Body of pancreas (tissue), 4 donors: ENCODE results near the gene DRC3. TPM values are rescaled to one million over a fixed set of nuclear protein-coding genes. Genes with fewer than 3 reads are reported as not detected.

Source experiments
- ATAC-seq: fragments of 150-250 bp; one replicate; pipeline ENCODE4 v1.9.1; 2016
- DNase-seq, 4 donors: peaks; one replicate each; pipeline ENCODE4 v3.0.0-alpha.2; 2019
- H3K27ac ChIP-seq, 4 donors: fragments of 200-600 bp; sonication (generic); 1 replicate in 3 of 4; 2 replicates in 1 of 4; pipeline versions ENCODE4 v1.5.1 to v1.6.1; 2016 to 2019; ENCODE audit warnings: mild to moderate bottlenecking in 1 of 4, mixed read lengths in 1 of 4, moderate library complexity in 1 of 4
- H3K27me3 ChIP-seq, 2 donors: fragments of 200-600 bp; sonication (generic); one replicate each; pipeline ENCODE4 v1.6.0; 2016; ENCODE audit warnings: mild to moderate bottlenecking in 1 of 2
- H3K36me3 ChIP-seq, 2 donors: fragments of 200-600 bp; sonication (generic); replicated peaks in 1 of 2; 2 replicates each; pipeline ENCODE4 v1.5.1; 2016; ENCODE audit warnings: low read depth in 2 of 2; ENCODE audit not compliant: insufficient read depth in 1 of 2
- H3K4me1 ChIP-seq: fragments of 200-600 bp; sonication (generic); one replicate; pipeline ENCODE4 v1.6.0; 2016
- H3K4me3 ChIP-seq, 2 donors: fragments of 200-600 bp; sonication (generic); 1 replicate in 1 of 2; 2 replicates in 1 of 2; pipeline ENCODE4 v1.5.1; 2016 to 2019
- H3K9me3 ChIP-seq, 3 donors: fragments of 200-600 bp; sonication (generic); 1 replicate in 2 of 3; 2 replicates in 1 of 3; pipeline ENCODE4 v1.5.1; 2016
- POLR2A ChIP-seq, 3 donors: fragments of 450-650 bp; IDR thresholded peaks; one replicate each; pipeline ENCODE4 v1.6.1; 2016; ENCODE audit warnings: antibody characterized with exemption in 3 of 3, mild to moderate bottlenecking in 2 of 3
- WGBS, 2 donors: methylation state at CpG; one replicate each; pipeline ENCODE4 v1.1.5; 2017; 5-methylcytosine and 5-hydroxymethylcytosine counted together
- intact Hi-C: fragments of 100-400 bp; cut with DNase I; formaldehyde crosslinking; loops from one replicate; pipeline ENCODE4 v1.15.1; 2023
- total RNA-seq, 2 donors: library from RNA; depleted of rRNA; stranded (reverse); fragments of >200 nt; gene quantifications; one replicate each; pipeline ENCODE4 v1.1.0, GENCODE V29; 2016
- TF ChIP-seq, protein P1 (sequence below), 7 experiments: fragments of 450-650 bp in 4 of 7; fragments of 200-600 bp in 3 of 7; sonication (generic) in 3 of 7; IDR thresholded peaks; one replicate each; pipeline ENCODE4 v1.5.1; 2016 to 2019; ENCODE audit warnings: antibody characterized with exemption in 7 of 7

The DRC3 gene
- total RNA-seq, 2 donors from 2014 or later = 2.9 to 6.9 TPM

DNA sequence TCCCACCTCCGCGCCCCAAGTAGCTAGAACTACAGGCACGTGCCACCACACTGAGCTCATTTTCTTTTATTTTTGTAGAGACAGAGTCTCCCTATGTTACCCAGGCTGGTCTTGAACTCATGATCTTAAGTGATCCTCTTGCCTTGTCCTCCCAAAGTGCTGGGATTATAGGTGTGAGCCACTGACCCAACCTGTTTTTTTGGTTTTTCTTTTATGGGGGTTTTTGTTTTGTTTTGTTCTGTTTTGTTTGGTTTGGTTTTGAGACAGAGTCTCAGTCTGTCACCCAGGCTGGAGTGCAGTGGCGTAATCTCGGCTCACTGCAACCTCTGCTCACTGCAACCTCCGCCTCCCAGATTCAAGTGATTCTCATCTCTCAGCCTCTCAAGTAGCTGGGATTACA is 82.9 kb downstream of the DRC3 start:
- intact Hi-C loops = no loop called here
- Histone ChIP-seq H3K36me3 (peaks cover 0 to 8% of the 10 kb centered on the region in 2 donors), H3K27me3 (no peaks in the 10 kb centered on the region), H3K9me3 (no peaks in the 10 kb centered on the region), H3K4me3 (no peak overlapping the region), H3K4me1 (no peaks in the 10 kb centered on the region), H3K27ac (no peak overlapping the region)
- 95 to 98% methylated on average over 6 of the region's 6 CpGs for whole genome bisulfite sequencing, 2 donors
- ATAC-seq = no peak
- TF ChIP-seq, protein P1, sequence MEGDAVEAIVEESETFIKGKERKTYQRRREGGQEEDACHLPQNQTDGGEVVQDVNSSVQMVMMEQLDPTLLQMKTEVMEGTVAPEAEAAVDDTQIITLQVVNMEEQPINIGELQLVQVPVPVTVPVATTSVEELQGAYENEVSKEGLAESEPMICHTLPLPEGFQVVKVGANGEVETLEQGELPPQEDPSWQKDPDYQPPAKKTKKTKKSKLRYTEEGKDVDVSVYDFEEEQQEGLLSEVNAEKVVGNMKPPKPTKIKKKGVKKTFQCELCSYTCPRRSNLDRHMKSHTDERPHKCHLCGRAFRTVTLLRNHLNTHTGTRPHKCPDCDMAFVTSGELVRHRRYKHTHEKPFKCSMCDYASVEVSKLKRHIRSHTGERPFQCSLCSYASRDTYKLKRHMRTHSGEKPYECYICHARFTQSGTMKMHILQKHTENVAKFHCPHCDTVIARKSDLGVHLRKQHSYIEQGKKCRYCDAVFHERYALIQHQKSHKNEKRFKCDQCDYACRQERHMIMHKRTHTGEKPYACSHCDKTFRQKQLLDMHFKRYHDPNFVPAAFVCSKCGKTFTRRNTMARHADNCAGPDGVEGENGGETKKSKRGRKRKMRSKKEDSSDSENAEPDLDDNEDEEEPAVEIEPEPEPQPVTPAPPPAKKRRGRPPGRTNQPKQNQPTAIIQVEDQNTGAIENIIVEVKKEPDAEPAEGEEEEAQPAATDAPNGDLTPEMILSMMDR (IDR thresholded peaks at IDR 0.05) = no peak
- DNase-seq = no peak

DNA sequence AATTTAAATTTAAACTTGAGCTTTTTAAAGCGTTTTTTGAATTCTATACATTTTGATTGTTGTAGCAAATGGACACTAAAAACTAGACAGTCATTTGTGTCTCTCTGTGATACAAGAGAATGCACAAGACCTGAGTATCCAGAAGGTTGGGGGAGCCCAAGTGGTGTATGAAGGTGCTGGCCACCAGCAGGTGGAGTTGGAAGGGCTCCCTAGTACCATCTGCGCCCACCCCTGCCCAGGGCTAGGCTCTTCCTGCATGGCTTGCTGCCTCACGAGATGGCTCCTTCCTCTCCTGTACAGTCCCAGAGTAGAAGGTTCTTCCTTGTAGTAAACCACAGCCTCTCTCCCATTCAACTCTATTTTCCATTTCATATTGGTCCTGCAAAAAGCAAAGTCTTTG is 83.6 kb downstream of the DRC3 start:
- no peak overlapping the region for H3K4me3 ChIP-seq
- no peaks in the 10 kb centered on the region for H3K4me1 ChIP-seq
- WGBS, 2 donors = 85% methylated on average over 3 of the region's 3 CpGs
- H3K36me3 ChIP-seq = peaks cover 0 to 9% of the 10 kb centered on the region in 2 donors
- H3K27ac ChIP-seq = no peak overlapping the region
- intact Hi-C loops = no loop called here
- TF ChIP-seq, protein P1 (IDR thresholded peaks at IDR 0.05) = no peak
- no peak for TF ChIP-seq POLR2A (IDR thresholded peaks at IDR 0.05)
- no peaks in the 10 kb centered on the region for H3K27me3 ChIP-seq
- ATAC-seq (no peak), DNase-seq (no peak)
- no peaks in the 10 kb centered on the region for H3K9me3 ChIP-seq

DNA sequence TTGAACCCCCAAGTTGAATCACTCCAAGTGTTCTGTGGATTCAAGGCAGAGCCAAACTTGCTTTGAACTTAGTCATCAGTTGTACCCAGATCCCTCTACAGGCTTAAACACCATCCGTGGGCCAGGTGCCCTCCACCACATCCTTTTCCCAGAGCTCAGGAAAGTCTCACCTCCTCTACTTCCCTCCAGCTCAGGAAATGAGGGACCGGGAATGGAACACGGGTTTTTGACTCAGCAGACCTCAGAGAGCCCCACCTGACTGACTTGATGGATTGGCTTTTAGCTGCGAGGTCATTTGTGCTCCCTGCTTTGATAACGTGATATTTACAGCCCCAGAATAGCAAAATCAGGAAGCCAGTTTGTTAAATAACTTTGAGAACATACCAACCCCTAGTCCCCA is 86.6 kb downstream of the DRC3 start:
- WGBS, 2 donors = 64 to 80% methylated on average over 5 of the region's 5 CpGs
- Histone ChIP-seq H3K4me1 (no peaks in the 10 kb centered on the region), H3K27ac (no peak overlapping the region), H3K36me3 (peaks cover 0 to 19% of the 10 kb centered on the region in 2 donors), H3K4me3 (no peak overlapping the region), H3K27me3 (no peaks in the 10 kb centered on the region), H3K9me3 (no peaks in the 10 kb centered on the region)
- ATAC-seq (no peak), DNase-seq (no peak)
- TF ChIP-seq, protein P1 (IDR thresholded peaks at IDR 0.05) = no peak
- TF ChIP-seq POLR2A (IDR thresholded peaks at IDR 0.05) = no peak
- intact Hi-C loops = no loop called here

DNA sequence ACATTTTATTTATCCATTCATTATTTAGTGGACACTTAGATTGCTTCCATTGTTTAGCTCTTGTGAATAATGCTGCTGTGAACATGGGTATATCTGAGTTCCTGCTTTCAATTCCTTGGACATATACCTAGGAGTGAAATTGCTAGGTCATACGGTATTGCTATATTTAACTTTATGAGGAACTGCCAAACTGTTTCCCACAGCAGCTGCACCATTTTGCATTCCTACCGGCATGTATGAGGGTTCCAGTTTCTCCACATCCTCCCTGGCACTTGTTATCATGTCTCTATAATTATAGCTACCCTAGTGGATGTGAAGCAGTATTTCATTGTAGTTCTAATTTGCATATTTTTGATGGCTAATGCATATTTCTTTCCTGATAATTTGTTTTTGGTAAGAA is 91.4 kb downstream of the DRC3 start:
- DNase-seq (no peak), ATAC-seq (no peak)
- H3K4me3 ChIP-seq = no peak overlapping the region
- no peak for TF ChIP-seq POLR2A (IDR thresholded peaks at IDR 0.05)
- TF ChIP-seq, protein P1 (IDR thresholded peaks at IDR 0.05) = no peak
- WGBS, 2 donors = 64 to 87% methylated on average over 2 of the region's 2 CpGs
- no peak overlapping the region for H3K27ac ChIP-seq
- H3K36me3 ChIP-seq = peaks cover 0 to 15% of the 10 kb centered on the region in 2 donors
- H3K4me1 ChIP-seq = no peaks in the 10 kb centered on the region
- no peaks in the 10 kb centered on the region for H3K27me3 ChIP-seq
- no peaks in the 10 kb centered on the region for H3K9me3 ChIP-seq
- intact Hi-C loops = no loop called here

DNA sequence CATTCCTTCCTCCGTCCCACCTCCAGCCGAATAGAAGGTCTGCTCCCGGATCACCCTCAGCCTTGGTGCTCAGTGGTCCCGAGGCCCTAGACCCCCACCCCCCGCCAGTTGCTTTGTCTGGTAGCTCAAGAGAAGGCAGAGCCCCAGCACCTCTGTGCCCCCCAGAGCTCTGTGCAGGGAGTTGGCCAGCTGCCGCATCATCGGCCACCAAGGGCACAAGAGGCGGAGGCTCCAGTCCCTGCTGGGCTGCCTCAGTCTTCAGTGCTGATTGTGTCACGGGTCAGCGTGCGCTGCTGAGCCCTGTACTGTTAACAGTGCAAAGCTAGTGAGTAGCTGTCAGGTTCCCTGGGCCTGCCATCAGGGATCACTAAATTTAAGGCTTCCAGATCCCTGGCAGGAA is 92.9 kb downstream of the DRC3 start:
- TF ChIP-seq, protein P1 (IDR thresholded peaks at IDR 0.05) = no peak
- no peak for TF ChIP-seq POLR2A (IDR thresholded peaks at IDR 0.05)
- Histone ChIP-seq H3K27me3 (no peaks in the 10 kb centered on the region), H3K4me1 (no peaks in the 10 kb centered on the region), H3K36me3 (peaks cover 0 to 13% of the 10 kb centered on the region in 2 donors), H3K27ac (no peak overlapping the region), H3K4me3 (no peak overlapping the region), H3K9me3 (no peaks in the 10 kb centered on the region)
- DNase-seq (no peak), ATAC-seq (no peak)
- WGBS, 2 donors = 93 to 96% methylated on average over 10 to 11 of the region's 11 CpGs
- intact Hi-C loops = no loop called here
